Stimulated activated CD8-positive, alpha-beta memory T cell treated with anti-CD3 and anti-CD28 coated beads, Interleukin-15, amount 100 ng/mL, for 4 hours (primary cell): ENCODE results near the gene LSP1.
"Not testable (repeated sequence)": the region's sequence is repeated elsewhere in the genome, so short reads cannot be mapped to it uniquely, and the experiment has no call there.

ENCODE experiments used
- DNase-seq, 2 donors: peaks; one replicate each; pipeline ENCODE4 v3.0.0-alpha.2; 2020; ENCODE audit warnings: low read depth in 2 of 2

LSP1 gene

DNA sequence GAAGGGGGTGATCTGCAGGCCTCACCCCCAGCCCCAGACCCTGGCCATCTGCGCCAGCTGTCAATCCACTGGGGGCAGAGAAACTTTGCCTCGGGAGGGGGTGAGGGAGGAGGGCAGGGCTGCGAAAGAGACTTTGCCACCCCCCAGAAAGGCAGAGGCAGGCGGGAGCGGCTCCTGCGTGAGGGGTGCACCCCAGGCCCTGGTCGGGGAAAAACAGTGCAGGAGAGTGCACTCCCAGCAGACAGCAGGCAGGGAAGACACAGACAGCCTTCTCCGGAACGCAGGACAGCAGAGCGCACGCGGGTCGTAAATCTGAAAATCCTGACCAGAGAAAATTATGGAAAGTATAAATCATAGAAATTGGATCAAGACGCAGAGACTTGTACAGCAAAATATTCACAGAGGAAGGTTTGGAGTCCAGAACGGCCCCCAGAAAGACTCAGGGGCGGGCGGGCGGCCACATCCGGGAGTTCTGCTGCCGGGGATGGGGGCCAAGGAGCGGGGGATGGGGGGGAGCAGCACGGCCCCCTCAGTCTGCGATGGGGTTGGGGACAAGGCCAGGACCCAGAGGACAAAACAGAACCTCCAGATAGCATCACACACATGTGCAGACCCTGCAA is 86.2 kb downstream of the LSP1 start:
- DNase-seq: no peak

DNA sequence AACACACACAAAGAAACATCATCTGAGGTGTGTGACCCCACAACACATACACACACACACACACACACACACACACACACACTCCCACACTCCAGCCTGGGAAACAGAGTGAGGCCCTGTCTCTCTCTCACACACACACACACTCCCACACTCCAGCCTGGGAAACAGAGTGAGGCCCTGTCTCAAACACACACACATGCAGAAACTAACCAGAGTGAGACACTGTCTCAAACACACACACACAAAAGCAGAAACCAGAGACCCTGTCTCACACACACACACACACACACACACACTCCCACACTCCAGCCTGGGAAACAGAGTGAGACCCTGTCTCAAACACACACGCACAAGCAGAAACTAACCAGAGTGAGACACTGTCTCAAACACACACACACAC is 86.9 kb downstream of the LSP1 start:
- DNase-seq: not testable (repeated sequence)
